DMS79 treated with DMSO at 0.1 percent for 48 hours (cell line): ENCODE measurements around the gene SLC39A1.

Experiments
- DNase-seq: peaks from one replicate; lab custom pipeline; 2025; lab: John Stamatoyannopoulos, UW

The SLC39A1 gene

DNA sequence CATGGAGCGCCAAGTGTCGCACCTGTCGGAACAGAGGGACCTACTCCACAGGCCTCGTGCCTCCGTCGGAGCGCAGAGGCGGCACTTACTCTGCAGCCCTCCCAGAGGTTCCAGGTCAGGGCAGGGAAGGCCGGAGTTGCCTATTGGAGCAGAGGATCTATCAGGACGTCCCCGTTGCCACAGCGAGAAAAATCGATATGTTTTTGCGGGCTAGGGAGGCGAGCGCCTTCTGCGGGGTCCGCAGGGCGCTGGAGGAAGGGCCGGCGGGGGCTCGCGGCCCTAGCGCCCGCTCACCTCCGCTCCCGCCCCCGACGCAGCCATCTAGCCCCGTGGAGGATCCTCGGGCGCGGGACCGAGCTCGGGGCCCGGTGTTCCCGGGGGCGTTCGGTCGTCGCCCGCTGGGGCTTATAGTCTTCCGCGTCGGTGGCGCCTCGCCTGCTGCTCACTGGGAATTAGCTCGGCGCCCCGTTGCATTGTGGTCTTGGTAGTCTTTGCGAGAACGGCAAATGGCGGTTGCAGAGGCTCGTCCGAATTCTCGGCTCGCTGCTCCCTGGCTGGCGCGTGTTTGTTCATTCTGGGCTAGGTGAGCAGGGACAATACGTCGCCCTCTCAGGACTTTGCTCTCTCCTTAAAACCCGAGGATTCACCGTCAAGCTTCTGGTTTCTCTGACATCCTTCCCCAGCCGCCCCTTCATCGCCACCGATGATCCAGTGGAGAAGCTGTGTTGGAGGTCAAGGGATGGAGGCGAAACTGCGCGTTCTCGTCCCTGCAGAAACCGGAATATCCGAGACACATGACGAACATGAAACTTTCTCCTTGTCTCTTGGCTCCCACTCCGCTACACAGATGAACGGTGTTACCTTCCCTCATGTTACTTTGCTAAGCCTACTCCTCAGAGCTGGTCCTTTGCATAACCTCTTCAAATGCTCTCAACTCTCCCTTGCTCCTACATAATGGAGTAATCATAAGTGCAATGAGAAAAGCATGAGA, 14.2 kb upstream of the SLC39A1 start, which contains the start of gene JTB:
TSS of gene JTB (minus strand) at position 425 of the 991 bp plus-strand sequence. CDS start at position 3, 422 bp downstream.
- peak; percentile 82 for DNase-seq

DNA sequence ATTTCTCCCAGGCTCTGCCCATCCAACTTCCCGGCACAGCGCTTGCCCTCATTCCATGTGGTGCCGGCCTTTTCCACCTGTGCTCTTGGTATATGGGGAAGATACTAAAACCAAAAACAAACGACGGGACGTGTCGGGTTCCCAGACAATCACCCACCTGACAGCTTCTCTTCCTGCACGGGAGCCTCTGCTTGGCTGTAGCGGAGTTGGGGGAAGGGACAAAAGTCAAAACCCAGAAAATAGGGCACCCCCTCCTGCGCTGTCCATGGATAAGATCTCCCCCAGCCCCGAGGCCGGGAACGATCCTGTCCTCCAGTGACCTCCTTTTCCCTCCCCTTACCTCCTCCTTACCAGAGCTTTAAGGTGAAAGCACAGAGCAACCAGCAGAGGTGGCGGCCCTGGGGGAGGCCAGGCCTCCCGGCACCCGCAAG, 13.5 kb upstream of the SLC39A1 start:
- no peak for DNase-seq

DNA sequence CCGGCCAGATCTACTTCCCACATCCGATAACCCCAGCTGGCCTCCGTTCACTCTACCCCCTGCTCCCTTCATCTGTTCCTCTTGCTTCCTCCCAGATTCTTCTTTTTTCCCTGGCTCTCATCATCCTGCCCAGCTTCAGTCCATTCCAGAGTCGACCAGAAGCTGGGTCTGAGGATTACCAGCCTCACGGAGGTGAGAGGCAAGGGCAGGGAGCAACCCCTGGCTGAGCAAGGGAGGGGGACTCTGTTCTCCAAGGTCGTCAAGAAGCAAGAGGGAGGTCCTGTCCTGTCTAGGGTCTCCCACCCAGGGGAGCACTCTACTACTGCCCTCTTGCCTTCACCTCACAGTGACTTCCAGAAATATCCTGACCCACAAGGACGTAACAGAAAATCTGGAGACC, 10.2 kb upstream of the SLC39A1 start:
- DNase-seq = no peak

DNA sequence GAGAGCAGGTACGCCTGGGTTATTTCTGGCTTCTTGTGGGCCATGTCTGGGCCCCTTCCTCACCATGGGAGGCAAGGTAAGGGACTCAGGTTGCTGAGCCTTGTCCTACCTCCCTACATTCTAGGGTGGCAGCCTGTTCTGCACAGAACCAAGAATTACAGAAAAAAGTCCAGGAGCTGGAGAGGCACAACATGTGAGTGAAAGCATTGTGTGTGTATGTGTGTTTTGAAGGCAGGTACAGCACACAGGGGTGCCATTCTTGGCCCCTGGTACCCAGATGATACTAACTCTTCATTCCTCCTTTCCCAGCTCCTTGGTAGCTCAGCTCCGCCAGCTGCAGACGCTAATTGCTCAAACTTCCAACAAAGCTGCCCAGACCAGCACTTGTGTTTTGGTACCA, 9.7 kb upstream of the SLC39A1 start:
- DNase-seq = no peak

DNA sequence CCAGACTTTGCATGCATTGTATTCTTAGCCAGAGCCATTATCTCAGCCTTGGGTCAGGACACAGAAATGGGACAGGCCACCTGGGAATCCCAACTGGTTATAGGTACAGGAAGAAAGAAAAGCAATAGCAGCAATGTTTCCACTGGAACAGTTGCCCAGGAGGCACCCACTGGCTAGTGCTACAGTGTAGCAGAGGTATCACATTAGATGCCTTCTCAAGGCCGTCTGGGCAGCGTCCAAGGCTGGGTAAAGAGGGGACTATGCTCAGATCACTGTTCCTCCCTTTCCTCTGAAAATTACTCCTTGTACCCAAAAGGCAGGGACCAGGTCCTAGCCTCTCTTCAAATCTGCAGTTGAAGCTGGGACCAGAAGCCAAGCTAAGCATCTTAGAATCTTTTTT, 7.0 kb upstream of the SLC39A1 start:
- no peak for DNase-seq

DNA sequence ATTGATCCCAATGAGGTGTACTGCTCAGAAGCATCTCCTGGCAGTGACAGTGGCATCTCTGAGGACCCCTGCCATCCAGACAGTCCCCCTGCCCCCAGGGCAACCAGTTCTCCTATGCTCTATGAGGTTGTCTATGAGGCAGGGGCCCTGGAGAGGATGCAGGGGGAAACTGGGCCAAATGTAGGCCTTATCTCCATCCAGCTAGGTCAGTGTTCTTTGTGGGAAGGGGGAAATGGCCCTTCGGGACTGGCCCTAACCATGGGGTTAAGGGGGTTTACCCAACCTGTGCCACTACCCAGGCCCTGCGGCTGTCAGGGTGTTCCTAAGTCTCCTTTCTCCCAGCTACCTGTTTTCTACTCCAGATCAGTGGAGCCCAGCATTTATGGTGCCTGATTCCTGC, 5.6 kb upstream of the SLC39A1 start:
- DNase-seq = no peak

DNA sequence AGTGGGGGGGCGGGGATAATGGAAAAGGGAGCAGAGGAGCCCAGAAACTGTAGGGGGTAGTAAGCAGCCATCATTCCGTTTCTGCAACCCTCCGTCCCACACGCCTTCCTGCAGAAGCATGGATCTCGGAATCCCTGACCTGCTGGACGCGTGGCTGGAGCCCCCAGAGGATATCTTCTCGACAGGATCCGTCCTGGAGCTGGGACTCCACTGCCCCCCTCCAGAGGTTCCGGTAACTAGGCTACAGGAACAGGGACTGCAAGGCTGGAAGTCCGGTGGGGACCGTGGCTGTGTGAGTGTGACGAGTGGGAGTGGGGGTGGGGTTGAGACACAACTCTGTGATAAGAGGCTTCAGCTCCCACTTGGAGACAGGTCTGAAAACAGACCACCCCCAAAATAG, 5.1 kb upstream of the SLC39A1 start:
- DNase-seq = no peak

DNA sequence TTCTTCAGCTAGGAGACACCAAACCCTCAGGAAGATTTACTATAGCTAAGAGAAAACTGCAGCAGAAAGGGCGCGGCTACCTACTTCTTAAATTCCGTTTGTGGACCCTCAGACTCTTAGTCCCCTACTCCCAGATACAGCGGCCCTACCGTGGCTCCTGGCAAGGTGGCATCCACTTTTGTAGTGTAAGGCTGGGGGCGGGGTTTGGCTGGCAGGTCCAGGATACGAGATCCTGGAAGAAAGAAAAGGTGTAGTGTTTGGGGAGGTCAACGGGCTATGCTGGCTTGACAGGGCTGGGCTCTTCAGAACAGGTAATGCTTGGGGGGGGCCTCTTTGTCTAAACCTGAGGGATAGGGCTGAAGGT, 4.6 kb upstream of the SLC39A1 start:
- no peak for DNase-seq

DNA sequence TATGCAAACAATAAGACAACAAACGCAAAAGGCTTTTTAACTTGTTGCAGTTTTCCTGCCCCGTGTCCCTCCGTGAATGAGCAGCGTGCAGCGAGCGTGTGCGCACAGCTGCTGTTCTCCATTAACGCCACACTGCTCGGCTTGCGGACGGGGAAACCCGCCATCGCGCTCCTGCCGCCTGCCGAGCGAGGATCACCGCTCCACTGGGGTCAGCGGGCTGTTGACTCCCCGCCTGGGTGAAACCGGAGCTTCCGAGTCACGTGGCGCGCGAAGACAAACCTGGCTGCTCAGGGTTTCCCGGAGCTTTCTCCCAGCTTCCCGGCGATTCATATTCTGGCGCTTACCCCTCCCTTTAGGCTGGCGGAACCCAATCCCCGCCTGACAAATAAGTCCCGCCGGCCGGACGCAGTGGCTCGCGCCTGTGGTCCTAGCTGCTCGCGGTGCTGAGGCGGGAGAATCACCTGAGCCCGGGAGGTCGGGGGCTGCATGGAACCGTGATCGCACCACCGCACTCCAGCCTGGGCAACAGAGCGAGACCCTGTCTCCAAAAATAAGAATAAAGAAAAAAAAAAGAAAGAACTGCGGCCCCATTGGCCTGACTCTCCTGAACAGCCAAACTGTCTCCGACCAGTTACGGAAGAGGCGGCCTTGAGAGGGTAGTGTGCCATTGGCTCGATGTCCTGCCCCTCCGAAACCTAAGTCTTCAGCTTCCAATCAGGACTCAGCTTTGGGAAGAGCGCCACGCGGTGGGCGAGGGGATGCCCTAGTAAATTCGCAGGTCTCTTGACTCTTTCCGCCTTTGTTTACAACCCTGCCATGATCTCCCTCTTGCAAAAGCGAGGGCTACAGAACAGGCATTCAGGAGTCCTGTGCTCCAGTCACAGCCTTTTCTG, 4.0 kb upstream of the SLC39A1 start, which contains the start of gene CREB3L4:
TSS of gene CREB3L4 (plus strand) at position 796 of the 893 bp plus-strand sequence. CDS start 624 bp downstream, outside the sequence.
- peak; percentile 99 for DNase-seq

DNA sequence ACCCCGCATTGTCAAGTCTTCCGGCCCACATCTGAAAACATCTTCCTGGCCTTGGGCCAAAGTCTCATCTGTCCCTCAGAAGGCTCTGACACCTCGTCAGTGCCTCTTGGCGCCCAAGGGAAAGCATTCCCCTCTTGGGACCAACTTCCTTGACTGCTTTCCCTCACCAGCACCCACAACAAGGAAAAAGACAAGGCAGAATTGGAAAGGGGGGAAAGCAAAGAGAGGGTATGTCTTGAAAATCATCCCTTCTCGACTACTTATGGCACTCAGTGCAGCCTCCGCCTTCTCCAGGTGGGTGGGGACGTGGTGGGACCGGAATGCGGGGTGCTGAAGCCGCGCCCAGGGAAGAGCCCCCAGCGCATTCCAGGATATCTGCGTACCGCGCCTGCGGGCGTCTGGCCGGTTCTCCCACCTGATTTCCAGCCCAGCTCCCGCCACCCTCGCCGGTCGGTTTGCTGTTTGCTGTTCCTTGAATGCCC, 554 bp upstream of the SLC39A1 start:
- peak; percentile 68 for DNase-seq

DNA sequence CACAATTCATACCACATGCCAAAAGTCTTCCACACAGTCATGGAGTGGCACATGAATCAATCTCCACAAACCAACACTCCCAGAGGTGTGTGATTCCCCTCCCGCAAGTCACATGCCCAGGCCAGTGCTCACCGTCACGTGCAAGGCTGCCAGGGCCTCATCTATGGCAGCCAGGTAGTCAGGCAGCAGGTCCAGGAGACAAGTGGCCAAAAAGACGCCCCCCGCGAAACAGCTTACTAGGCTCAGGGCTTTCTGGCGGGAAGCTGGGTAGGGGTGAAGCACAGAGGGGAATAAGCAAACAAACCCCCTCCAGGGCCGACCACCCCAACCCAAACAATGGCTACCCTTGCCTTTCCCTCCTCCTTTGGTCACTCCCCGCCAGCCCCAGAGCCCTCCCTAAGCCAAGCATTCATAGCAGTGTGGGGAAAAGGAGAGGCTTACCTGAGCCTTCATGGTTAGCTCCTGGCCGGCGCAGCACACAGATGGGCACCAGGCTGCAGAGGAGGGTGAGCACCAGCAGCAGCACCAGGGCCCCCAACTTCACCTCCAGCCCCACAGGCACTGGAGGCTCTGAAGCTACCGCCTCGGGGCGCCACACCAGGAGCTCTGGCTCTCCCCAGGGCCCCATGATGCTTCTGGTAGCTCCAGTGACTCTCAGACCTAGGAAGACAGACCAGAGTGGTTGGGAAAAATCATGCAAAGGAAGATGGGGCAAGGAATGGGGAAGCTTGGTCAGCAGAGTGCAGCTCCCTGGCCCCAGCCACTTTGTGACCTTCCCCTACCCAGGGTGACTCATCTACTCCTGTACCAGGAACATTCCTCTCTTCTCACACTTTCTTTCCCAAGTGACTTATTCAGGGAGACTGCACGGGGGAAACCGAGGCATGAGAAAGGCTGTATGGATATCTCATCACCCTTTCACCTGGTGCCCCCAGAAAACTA, 978 bp downstream of the SLC39A1 start:
- no peak for DNase-seq

DNA sequence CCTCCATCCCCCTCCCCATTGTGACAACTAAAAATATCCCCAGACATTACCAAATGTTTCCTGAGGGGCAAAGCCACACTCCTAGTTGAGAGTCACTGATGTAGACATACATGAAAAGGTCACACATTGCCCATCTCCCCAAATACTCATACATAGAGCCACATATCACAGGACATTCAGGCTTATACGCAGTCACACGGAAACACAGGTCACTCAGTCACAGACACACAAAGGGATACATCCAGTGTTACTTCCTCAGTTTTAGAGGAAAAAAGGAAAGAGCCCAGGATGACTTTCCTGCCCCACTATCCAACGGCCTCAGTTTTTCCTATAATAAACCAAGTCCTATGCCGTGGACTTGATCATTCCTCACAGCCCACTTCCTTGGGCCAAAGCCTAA, 1.9 kb downstream of the SLC39A1 start:
- DNase-seq = no peak

DNA sequence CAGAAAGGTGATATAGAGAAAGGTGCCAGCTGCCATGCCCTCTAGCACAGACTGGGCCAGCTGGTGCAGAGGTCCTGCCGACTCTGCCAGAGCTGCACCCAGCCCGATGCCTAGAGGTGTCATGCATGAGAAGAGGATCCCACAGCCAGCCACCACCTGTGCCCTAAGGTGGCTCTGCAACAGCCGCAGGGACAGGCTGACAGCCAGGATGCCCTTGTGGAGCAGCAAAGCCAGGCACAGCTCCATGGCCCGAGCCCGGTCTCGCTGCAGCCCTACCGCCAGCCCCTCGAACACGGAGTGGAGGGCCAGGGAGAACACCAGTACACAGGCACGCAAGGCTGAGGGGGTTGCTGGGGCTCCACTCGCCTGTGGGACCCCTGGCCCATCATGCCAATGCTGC, 3.1 kb downstream of the SLC39A1 start:
- DNase-seq = no peak

DNA sequence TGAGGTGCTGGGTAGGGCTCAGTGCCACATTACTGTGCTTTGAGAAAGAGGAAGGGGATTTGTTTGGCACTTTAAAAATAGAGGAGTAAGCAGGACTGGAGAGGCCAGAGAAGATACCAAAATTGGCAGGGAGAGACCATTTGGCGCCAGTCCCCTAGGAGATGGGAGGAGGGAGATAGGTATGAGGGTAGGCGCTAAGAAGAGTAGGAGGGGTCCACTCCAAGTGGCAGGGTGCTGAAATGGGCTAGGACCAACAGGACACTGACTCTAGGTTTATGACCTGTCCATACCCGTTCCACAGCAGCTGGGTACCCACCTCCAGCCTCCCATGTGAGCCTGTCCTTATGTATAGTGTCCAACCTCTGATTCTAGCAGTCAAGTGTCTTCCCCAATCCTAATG, 3.9 kb downstream of the SLC39A1 start:
- DNase-seq = no peak

DNA sequence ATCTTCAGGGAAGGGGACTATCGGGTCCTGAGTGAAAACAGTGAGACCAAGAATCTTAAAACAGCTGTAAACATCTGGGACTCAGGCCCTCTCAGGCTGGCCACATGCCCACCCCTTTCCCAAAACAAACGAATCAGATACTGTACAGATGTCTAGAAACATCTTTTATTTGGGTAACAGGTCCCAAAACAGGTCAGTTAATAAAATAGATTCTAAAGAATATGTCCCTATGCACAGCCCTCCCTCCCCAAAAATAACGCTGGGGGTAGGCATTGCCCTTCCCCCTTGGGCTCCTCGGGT, 4.4 kb downstream of the SLC39A1 start:
- no peak for DNase-seq

DNA sequence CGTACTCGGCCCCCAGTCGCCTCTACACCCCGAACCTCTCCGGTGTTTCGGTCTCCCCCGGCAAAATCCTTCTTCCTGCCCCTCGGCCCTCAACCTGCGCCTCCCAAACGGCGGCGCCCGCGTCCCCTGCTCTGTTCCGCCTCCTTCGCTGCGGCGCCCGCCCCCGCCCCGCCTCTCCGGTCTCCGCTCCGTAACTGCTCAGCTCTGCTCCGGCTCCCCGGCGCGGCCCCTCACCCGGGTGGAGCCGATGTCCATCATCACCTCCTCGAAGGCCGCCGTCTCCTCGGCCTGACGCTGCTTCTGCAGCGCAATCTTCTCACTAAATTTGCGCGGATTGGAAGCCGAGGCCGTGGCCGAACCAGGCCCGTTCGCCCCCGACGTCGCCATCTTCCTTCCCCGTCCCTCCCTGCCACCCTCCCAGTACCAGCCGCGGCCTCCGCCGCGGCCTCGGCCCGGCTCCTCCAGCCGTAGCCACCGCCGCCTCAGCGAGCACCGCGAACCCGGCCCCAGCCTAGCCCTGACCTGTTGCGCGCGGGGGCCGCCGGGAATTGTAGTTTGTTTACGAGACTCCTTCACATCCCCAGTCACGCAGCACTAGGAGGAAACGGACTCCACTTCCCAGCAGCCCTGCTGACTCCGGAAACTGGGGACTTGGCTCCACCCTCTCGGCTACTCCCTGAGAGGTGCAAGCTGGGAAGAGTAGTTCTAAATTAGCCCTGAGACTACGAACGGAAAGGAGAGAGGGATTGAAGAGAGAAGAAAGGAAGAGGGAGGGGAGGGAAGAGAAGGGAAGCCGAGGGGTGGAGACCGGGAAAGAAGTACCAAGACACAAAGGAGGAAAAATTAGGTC, 5.0 kb downstream of the SLC39A1 start, which contains the start of gene CRTC2:
TSS of gene CRTC2 (minus strand) at position 502 of the 850 bp plus-strand sequence. CDS start at position 387, 115 bp downstream.
- DNase-seq = peak; percentile 98

DNA sequence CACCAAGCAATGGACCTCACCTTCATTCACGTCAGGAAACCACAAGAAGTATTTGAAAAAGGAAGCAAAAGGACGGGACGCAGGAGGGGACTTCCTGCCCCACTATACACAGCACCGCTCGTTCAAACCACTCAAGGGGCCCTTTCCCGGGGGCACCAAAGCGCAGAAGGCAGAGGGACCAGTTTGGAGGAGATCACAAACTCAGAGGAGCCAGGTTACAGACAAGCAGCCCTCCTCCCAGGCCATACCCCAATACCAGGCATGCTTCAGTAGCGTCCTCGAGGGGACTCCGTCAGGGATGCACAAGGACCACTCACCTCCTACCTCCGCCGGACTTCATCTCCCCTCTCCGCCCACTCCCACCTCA, 5.6 kb downstream of the SLC39A1 start:
- peak; percentile 19 for DNase-seq

DNA sequence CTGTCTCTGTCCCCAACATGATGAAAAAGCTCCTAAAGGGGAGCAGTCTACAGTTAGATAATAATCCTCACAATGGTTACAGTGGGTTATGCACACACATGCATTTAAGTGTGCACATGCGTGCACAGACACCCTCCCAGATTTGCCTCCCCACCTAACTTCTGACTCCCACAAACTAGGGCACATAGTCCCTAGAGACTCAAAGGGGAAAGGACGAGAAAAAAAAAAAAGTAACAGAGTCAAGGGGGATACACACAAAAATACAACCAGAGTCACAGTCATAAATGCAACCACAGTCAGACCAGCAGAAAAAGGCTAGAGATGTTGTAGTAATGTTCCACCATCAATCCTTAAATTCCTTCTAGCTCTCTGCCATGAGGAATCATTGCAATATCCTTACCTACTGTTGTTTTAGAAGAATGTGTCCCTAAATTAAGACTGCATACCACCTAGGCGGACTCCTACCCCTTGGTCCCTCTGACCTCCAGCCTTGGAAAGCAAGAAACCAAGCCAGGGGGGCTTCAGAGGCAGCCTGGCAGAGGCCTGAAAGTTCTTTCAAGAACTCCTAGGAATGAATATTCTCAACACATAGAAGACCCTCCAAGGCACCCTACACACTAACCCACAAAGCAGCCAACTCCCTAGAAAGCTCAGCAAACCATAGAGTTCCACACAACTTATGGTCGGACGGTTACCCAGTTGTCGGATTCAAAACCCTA, 6.2 kb downstream of the SLC39A1 start:
- DNase-seq = no peak

DNA sequence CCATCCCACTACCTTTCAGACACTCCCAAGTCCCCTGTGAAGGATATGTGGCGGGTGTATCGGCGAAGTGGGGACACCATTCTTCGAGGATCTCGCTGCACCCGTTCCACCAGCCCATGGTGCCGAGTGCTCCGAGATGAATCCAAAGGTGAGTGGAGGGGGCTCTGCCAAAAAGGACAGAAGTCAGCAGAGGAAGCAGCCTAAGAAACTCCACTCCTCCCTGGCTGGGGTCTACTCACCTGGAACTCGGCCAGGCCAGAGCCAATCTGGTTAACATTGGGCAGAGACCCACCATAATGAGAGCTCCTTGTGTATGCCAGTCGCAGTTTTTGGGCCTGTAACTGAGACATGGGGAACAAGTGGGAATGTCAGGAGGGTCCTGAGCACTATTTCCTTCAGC, 8.5 kb downstream of the SLC39A1 start:
- no peak for DNase-seq

DNA sequence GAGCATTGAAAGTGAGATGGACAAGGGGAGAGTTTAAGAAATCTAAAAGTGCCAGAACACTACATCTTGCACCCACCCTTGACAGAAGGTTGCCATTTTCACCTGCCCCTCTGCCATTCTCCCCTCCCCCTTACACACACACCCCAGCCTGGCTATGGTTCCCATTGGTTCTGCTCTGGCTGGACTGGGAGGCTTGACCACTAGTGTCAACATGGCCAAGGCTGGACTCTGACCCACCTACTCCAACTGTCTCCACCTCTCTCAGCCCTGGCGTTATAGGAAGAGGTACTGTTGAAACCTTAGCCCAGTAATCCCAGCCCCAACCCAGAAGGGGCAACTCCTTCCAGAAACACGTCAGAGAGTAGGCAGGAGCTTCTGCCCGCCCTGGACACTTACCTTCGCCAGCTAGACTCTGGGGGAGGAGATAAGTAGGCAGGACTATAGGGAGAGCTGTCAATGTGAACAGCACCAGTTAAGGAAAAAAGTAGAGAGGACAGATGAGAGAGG, 9.4 kb downstream of the SLC39A1 start:
- DNase-seq = no peak
